ENCODE measurements around the gene RPRD1B. TPM values are rescaled to one million over a fixed set of nuclear protein-coding genes. Genes with fewer than 3 reads are reported as not detected.

RPRD1B gene
- total RNA-seq, 1 donor from 2014 or later: 21.1 TPM

DNA sequence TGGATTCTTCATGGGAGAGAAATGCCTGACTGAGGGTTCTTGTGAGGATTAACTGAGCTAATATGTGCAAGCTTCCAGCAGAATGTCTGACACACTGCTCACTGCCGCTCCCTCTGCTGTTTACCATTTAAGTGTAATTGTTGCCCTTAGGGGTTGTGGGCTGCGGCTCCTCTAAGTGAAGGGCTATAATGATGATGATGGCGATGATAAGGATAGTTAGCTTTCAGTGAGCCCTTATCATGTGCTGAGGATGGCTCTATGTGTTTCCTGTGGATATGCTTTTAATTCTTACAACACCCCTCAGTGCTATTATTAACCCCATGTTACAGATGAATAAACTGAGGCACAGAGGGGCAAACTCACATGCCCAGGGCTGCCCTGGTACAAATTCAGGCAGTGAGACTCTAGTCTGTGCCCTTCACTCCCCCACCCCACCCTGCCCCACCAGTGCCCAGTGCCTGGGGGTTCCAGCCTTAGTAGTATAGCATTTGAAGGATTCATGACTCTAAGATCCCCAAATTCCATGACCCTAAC lies 98.1 kb downstream of the RPRD1B start:
- TF ChIP-seq, protein P1, sequence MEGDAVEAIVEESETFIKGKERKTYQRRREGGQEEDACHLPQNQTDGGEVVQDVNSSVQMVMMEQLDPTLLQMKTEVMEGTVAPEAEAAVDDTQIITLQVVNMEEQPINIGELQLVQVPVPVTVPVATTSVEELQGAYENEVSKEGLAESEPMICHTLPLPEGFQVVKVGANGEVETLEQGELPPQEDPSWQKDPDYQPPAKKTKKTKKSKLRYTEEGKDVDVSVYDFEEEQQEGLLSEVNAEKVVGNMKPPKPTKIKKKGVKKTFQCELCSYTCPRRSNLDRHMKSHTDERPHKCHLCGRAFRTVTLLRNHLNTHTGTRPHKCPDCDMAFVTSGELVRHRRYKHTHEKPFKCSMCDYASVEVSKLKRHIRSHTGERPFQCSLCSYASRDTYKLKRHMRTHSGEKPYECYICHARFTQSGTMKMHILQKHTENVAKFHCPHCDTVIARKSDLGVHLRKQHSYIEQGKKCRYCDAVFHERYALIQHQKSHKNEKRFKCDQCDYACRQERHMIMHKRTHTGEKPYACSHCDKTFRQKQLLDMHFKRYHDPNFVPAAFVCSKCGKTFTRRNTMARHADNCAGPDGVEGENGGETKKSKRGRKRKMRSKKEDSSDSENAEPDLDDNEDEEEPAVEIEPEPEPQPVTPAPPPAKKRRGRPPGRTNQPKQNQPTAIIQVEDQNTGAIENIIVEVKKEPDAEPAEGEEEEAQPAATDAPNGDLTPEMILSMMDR (IDR thresholded peaks at IDR 0.05; ENCODE audit: insufficient read depth, low read length, poor library complexity, severe bottlenecking): no peak
- H3K36me3 ChIP-seq (ENCODE audit: control insufficient read depth, insufficient read depth, low read length): peaks cover 1% of the 10 kb centered on the region

GRCh38 chr20:38132156-38132909 lies 98.8 kb downstream of the RPRD1B start:
- Histone ChIP-seq H3K4me3 (ENCODE audit: low read depth, low read length) (no peak overlapping the region), H3K27me3 (ENCODE audit: control insufficient read depth, insufficient read depth, low read length) (no peaks in the 10 kb centered on the region), H3K36me3 (ENCODE audit: control insufficient read depth, insufficient read depth, low read length) (peaks cover 1% of the 10 kb centered on the region)
- no peak for DNase-seq (ENCODE audit: low read depth)
- TF ChIP-seq, protein P1 (IDR thresholded peaks at IDR 0.05; ENCODE audit: insufficient read depth, low read length, poor library complexity, severe bottlenecking): no peak

More for the DNA sequence above, 98.1 kb downstream of the RPRD1B start:
- no peak for DNase-seq (ENCODE audit: low read depth)
- Histone ChIP-seq H3K27me3 (ENCODE audit: control insufficient read depth, insufficient read depth, low read length) (no peaks in the 10 kb centered on the region), H3K4me3 (ENCODE audit: low read depth, low read length) (no peak overlapping the region)

DNA sequence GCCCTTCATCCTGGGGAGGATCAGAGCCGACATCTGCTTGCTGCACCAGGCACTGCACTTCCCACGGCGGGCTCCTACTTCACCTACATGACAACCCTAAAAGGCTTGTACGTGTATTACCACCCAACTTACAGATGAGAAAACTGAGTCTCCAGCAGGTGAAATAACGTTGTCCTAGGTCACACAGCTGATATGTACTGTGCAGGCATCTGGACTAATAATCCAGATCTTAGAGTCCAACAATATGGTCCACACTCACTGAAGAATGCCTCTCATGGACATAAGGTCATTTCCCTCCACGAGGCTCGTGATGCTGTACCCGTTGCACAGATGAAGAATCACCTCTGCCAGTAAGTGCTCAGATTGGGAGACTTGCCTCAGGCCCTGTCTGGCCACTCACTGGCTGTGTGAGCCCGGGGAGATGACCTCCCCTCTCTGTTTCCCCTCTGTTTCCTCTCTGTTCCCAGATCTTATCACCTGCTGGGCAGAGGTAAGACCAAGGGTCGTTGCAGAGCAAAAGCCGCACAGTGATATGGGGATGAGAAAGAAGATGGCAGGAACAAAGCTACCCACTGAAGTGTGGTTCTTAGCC lies 99.5 kb downstream of the RPRD1B start:
- H3K27me3 ChIP-seq (ENCODE audit: control insufficient read depth, insufficient read depth, low read length): no peaks in the 10 kb centered on the region
- peaks cover 5% of the 10 kb centered on the region for H3K36me3 ChIP-seq (ENCODE audit: control insufficient read depth, insufficient read depth, low read length)
- H3K4me3 ChIP-seq (ENCODE audit: low read depth, low read length): no peak overlapping the region
- TF ChIP-seq, protein P1 (IDR thresholded peaks at IDR 0.05; ENCODE audit: insufficient read depth, low read length, poor library complexity, severe bottlenecking): no peak
- DNase-seq (ENCODE audit: low read depth): no peak

DNA sequence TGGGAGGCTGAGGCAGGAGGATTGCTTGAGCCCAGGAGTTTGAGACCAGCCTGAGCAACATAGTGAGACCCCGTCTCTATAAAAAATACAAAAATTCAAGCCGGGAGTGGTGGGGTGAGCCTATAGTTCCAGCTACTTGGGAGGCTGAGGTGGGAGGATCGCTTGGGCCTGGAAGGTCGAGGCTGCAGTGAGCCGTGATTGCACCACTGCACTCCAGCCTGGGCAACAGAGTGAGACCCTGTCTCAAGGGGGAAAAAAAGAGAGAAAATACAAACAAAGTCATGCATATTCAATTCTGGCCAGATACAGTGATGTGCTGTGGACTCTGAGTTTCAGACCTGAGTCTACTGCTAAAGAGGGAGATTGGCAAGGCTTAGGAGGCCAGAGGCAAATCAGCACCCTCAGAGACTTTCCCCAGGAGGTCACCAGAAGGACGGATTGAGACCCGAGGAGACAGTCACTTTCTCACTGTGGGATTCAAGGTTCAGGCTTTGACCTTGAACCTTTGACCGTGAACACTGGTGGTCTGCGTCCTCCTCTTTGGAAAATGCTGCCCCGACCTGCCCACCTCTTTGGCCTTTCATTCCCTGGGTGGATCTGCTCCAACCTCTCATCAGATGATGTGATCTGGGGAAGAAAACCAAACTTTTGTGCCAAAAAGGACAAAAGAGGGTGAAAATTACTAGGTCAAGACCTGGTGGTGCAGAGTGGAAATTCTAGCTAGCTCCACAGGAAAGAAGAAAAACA lies 100.3 kb downstream of the RPRD1B start:
- TF ChIP-seq, protein P1 (IDR thresholded peaks at IDR 0.05; ENCODE audit: insufficient read depth, low read length, poor library complexity, severe bottlenecking): no peak
- DNase-seq (ENCODE audit: low read depth): no peak
- Histone ChIP-seq H3K27me3 (ENCODE audit: control insufficient read depth, insufficient read depth, low read length) (no peaks in the 10 kb centered on the region), H3K36me3 (ENCODE audit: control insufficient read depth, insufficient read depth, low read length) (peaks cover 5% of the 10 kb centered on the region), H3K4me3 (ENCODE audit: low read depth, low read length) (no peak overlapping the region)

- no peaks in the 10 kb centered on the region for H3K27me3 ChIP-seq (ENCODE audit: control insufficient read depth, insufficient read depth, low read length)
- H3K4me3 ChIP-seq (ENCODE audit: low read depth, low read length): no peak overlapping the region
- TF ChIP-seq, protein P1 (IDR thresholded peaks at IDR 0.05; ENCODE audit: insufficient read depth, low read length, poor library complexity, severe bottlenecking): no peak
- H3K36me3 ChIP-seq (ENCODE audit: control insufficient read depth, insufficient read depth, low read length): peaks cover 8% of the 10 kb centered on the region
- peak; percentile 51 for DNase-seq (ENCODE audit: low read depth)
These were observed 101.1 kb downstream of the RPRD1B start for GRCh38 chr20:38134427-38135270.

All from kidney epithelial cell (primary cell).